Neural progenitor cell (in vitro differentiated cells): Measurements from ENCODE around the gene DUOXA2.

Source experiments
- CTCF ChIP-seq: fragments of 200-600 bp; sonication (generic); IDR thresholded peaks from 2 replicates; pipeline ENCODE4 v1.5.1; 2017; ENCODE audit warnings: antibody characterized with exemption, mild to moderate bottlenecking
- EZH2 ChIP-seq: fragments of 200-600 bp; sonication (generic); IDR thresholded peaks from 2 replicates; pipeline ENCODE4 v1.6.1; 2017; ENCODE audit warnings: antibody characterized with exemption, mild to moderate bottlenecking, moderate library complexity
- EZH2phosphoT487 ChIP-seq: fragments of 200-600 bp; sonication (generic); IDR thresholded peaks from 2 replicates; pipeline ENCODE4 v1.6.1; 2017; ENCODE audit warnings: antibody characterized with exemption

- no peak for TF ChIP-seq EZH2
- TF ChIP-seq CTCF, result no peak
- no peak for TF ChIP-seq EZH2phosphoT487
Measured at GRCh38 chr15:45105586-45105985, 8.5 kb upstream of the DUOXA2 start.
